Measurements from ENCODE around the gene HSF2BP.

DNA sequence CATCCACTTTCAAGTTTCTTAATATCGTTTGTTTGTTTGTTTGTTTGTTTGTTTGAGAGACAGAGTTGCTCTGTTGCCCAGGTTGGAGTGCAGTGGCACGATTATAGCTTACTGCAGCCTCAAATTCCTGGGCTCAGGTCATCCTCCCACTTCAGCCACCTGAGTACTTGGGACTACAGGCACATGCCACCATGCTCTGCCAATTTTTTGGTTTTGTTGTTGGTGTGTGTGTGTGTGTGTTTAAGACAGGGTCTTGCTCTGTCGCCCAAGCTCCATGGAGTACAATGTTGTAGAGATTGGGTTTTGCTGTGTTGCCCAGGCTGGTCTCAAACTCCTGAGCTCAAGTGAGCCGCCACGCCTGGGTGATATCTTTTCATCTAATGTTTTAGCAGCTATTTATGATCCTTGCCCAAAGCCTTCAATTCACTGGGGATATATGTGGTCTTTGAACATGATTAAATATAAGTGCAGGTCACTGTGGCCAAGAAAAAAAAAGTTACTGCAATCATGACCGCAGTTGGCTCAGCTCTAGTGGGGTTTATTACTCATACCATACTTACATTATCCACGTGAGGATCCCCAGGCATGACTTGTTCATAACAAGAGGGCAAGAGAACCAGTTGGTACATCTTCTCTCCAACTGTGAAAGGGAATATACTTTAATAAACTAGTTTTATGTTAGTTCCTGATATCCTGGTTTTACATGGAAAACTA, 8.1 kb upstream of the HSF2BP start:
- TF ChIP-seq, protein P1, sequence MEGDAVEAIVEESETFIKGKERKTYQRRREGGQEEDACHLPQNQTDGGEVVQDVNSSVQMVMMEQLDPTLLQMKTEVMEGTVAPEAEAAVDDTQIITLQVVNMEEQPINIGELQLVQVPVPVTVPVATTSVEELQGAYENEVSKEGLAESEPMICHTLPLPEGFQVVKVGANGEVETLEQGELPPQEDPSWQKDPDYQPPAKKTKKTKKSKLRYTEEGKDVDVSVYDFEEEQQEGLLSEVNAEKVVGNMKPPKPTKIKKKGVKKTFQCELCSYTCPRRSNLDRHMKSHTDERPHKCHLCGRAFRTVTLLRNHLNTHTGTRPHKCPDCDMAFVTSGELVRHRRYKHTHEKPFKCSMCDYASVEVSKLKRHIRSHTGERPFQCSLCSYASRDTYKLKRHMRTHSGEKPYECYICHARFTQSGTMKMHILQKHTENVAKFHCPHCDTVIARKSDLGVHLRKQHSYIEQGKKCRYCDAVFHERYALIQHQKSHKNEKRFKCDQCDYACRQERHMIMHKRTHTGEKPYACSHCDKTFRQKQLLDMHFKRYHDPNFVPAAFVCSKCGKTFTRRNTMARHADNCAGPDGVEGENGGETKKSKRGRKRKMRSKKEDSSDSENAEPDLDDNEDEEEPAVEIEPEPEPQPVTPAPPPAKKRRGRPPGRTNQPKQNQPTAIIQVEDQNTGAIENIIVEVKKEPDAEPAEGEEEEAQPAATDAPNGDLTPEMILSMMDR (IDR thresholded peaks at IDR 0.05), result no peak
- no peak for TF ChIP-seq POLR2A (IDR thresholded peaks at IDR 0.05)
- no peak for TF ChIP-seq EP300 (IDR thresholded peaks at IDR 0.05)
- TF ChIP-seq POLR2AphosphoS5 (IDR thresholded peaks at IDR 0.05), result no peak

Measured in suprapubic skin (tissue), 4 donors.